HG03442 (cell line): ENCODE data around the gene APOC3.
"Not testable (repeated sequence)": the region's sequence is repeated elsewhere in the genome, so short reads cannot be mapped to it uniquely, and the experiment has no call there.

Experiments used
- ATAC-seq: cut with Tn5 transposase; IDR thresholded peaks from one replicate; pipeline ENCODE4 v1.9.1; 2021; ENCODE audit warnings: mild to moderate bottlenecking, moderate library complexity; ENCODE audit not compliant: unreplicated experiment

Gene APOC3

GRCh38 chr11:116828632-116829524 lies 829 bp upstream of the APOC3 start:
- ATAC-seq, result no peak

GRCh38 chr11:116830184-116830912 lies 641 bp downstream of the APOC3 start:
- no peak for ATAC-seq

GRCh38 chr11:116831790-116832349 lies 2.2 kb downstream of the APOC3 start:
- no peak for ATAC-seq

- ATAC-seq, result no peak
These were observed 2.9 kb downstream of the APOC3 start for GRCh38 chr11:116832350-116833290.

GRCh38 chr11:116833491-116833815 lies 3.7 kb downstream of the APOC3 start:
- ATAC-seq, result no peak

- no peak for ATAC-seq
These were observed 4.3 kb downstream of the APOC3 start for GRCh38 chr11:116833816-116834534.

GRCh38 chr11:116834535-116835041 lies 4.9 kb downstream of the APOC3 start:
- not testable (repeated sequence) for ATAC-seq

- no peak for ATAC-seq
These were observed 5.5 kb downstream of the APOC3 start for GRCh38 chr11:116835042-116835772.

GRCh38 chr11:116835791-116836631 lies 6.3 kb downstream of the APOC3 start:
- ATAC-seq, result peak; percentile 80

- no peak for ATAC-seq
These were observed 6.9 kb downstream of the APOC3 start for GRCh38 chr11:116836632-116836991.

GRCh38 chr11:116837231-116838091 lies 7.8 kb downstream of the APOC3 start, which contains the start of gene APOA1:
APOA1 (minus strand) TSS chr11:116837622; CDS start chr11:116837387, 235 bp downstream.
- ATAC-seq, result no peak

GRCh38 chr11:116838321-116839084 lies 8.8 kb downstream of the APOC3 start:
- no peak for ATAC-seq

- ATAC-seq, result no peak
These were observed 10.6 kb downstream of the APOC3 start for GRCh38 chr11:116840224-116840745.

GRCh38 chr11:116840746-116841296 lies 11.1 kb downstream of the APOC3 start:
- no peak for ATAC-seq

- ATAC-seq, result no peak
These were observed 12.4 kb downstream of the APOC3 start for GRCh38 chr11:116842117-116842516.

GRCh38 chr11:116842909-116843308 lies 13.2 kb downstream of the APOC3 start:
- ATAC-seq, result no peak
